Measurements from ENCODE around the gene RPS21.

RPS21 gene

GRCh38 chr20:62408055-62408454 lies 21.2 kb downstream of the RPS21 start:
- TF ChIP-seq ZFX (IDR thresholded peaks at IDR 0.05; ENCODE audit: borderline replicate concordance): no peak
- H3K27ac ChIP-seq: peak overlapping the region; percentile 74

- peak overlapping the region; percentile 42; the same call in 1 of the 2 replicates for H3K27ac ChIP-seq
- no peak for TF ChIP-seq ZFX (IDR thresholded peaks at IDR 0.05; ENCODE audit: borderline replicate concordance)
- no peak for TF ChIP-seq CTCF (IDR thresholded peaks at IDR 0.05)
Observed at GRCh38 chr20:62408640-62409039, 21.7 kb downstream of the RPS21 start.

DNA sequence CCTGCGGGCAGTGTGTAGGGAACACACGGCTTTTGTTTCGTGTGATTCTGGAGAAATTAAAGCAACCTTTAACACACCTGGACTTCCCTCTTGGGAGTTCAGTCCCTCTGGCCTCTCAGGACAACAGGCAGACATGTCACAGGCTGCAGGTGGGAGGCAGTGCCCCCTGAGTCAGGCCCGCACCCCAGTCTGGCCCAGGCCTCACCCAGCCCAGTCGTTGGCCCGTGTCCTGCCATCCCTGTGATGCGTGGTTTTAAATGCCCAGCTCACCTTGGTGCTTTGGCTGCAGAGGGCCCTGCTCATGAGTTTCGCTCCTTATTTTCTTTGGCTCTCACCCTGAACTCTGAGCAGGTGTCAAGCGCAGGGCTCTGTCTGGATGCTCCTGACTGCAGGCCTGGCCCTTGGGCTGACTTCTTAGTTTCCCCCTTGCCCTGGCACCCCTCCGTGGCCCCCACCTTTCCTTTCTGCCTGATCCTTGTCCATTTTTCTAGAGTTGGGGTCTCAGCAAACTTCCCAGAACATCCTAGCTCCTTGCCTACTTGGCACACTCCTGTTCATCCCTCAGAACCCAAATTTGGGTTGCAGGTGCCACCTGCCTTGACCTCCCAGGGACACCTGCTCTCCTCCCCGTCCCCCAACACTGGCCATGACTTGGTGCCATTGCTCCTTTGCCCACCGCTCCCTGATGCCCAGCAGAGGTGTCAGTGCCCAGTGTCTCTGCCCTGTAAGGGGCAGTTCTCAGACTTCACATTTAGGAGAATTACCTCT lies 22.4 kb downstream of the RPS21 start:
- H3K27ac ChIP-seq: peak overlapping the region; percentile 42
- TF ChIP-seq CTCF (IDR thresholded peaks at IDR 0.05): no peak
- no peak for TF ChIP-seq ZFX (IDR thresholded peaks at IDR 0.05; ENCODE audit: borderline replicate concordance)

- H3K27ac ChIP-seq: peak overlapping the region; percentile 42
- TF ChIP-seq CTCF (IDR thresholded peaks at IDR 0.05): peak; percentile 75
- TF ChIP-seq ZFX (IDR thresholded peaks at IDR 0.05; ENCODE audit: borderline replicate concordance): no peak
Observed at GRCh38 chr20:62409931-62410745, 23.2 kb downstream of the RPS21 start.

DNA sequence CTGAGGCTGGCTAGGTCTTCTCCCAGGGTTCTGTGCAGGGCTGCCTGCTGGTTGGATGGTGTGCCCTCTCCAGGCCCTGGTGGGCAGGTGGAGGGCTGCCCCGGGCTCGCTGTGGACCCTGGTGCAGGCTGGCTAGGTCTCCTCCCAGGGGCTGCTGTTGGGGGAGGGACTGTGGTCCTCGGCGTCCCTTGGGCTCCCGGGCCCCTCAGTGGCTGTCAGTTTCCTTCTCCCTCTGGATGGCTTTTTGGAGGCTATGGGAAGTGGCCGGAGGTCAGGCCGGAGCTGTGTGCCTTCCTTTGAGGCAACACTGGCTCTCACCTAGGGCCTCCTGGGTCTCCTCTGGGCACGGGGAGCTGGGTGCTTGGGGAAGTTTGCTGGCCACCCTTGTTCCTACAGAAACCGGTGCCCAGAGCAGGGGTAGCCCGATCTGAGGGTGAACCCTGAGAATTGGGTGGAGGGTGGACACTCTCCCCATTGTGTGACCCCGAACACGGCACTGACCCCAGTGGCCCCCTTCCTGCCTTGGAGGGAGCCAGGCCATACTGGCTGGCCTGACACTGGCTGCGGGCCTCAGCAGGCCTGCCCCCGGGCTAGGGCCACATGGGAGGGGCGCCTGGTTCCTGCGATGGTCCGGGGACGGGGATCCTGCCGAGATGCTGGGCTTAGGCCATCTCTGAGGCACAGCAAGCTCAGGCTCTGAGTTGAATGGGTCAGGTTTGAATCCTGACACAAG lies 24.0 kb downstream of the RPS21 start:
- TF ChIP-seq ZFX (IDR thresholded peaks at IDR 0.05; ENCODE audit: borderline replicate concordance): no peak
- TF ChIP-seq CTCF (IDR thresholded peaks at IDR 0.05): no peak
- H3K27ac ChIP-seq: no peak overlapping the region

GRCh38 chr20:62411479-62412193 lies 24.7 kb downstream of the RPS21 start:
- TF ChIP-seq ZFX (IDR thresholded peaks at IDR 0.05; ENCODE audit: borderline replicate concordance): no peak
- TF ChIP-seq CTCF (IDR thresholded peaks at IDR 0.05): no peak
- no peak overlapping the region for H3K27ac ChIP-seq
